Heart left ventricle (tissue), 13 donors: ENCODE measurements around the gene PCSK4.

ENCODE experiments used
- CTCF ChIP-seq, 12 donors: fragments of 200-600 bp; sonication (generic) in 4 of 12; IDR thresholded peaks; one replicate each; pipeline versions ENCODE4 v1.5.0 to v1.8.0; 2018 to 2022; ENCODE audit warnings: antibody characterized with exemption in 12 of 12, mild to moderate bottlenecking in 5 of 12
- POLR2A ChIP-seq, 2 donors: fragments of 450-650 bp; IDR thresholded peaks; one replicate each; pipeline ENCODE4 v1.6.1; 2017; ENCODE audit warnings: antibody characterized with exemption in 2 of 2, mild to moderate bottlenecking in 2 of 2, moderate library complexity in 2 of 2
- donor health status: ischemic (EF 13 %, LVEDD 7.1; RV severe dilation, severe dysfunction).
- donor health status: DM: no; HTN: yes; CAD: no.
- donor health status: DM: no; HTN: no; CAD: no.
- donor health status: ischemic (EF 25% LVEDD 6.9; RV normal size, moderate dysfunction).
- donor health status: ischemic (EF 25% LVEDD 5.7; RV mildly dilated, moderate dysfunction).
- donor health status: ischemic (EF 35%, LVEDD 5.7; RV mildly dilated, moderate dysfunction).
- donor health status: nonischemic (EF 11% LVEDD 7.7; RV severe dilation, severe dysfunction).
- donor health status: DM: yes; HTN: yes; CAD: no.
- donor health status: PGD.
- donor health status: ischemic (EF 29% LVEDD 5.4; RV normal size, mild dysfunction).
- donor health status: nonischemic (EF 23%, LVEDD 6.1; RV moderate dilation, normal function).

- TF ChIP-seq CTCF (IDR thresholded peaks at IDR 0.05) (peak; percentile 62 to 85 (median 74)), POLR2A (IDR thresholded peaks at IDR 0.05) (no peak)
These were observed 13.2 kb upstream of the PCSK4 start for GRCh38 chr19:1503089-1503924.
